ENCODE measurements around the gene SAP25. TPM values are rescaled to one million over a fixed set of nuclear protein-coding genes. Genes with fewer than 3 reads are reported as not detected.

SAP25 gene
- total RNA-seq, 4 donors from 2014 or later = 0.96 to 52.4 (median 2.7) TPM; not detected in 1

DNA sequence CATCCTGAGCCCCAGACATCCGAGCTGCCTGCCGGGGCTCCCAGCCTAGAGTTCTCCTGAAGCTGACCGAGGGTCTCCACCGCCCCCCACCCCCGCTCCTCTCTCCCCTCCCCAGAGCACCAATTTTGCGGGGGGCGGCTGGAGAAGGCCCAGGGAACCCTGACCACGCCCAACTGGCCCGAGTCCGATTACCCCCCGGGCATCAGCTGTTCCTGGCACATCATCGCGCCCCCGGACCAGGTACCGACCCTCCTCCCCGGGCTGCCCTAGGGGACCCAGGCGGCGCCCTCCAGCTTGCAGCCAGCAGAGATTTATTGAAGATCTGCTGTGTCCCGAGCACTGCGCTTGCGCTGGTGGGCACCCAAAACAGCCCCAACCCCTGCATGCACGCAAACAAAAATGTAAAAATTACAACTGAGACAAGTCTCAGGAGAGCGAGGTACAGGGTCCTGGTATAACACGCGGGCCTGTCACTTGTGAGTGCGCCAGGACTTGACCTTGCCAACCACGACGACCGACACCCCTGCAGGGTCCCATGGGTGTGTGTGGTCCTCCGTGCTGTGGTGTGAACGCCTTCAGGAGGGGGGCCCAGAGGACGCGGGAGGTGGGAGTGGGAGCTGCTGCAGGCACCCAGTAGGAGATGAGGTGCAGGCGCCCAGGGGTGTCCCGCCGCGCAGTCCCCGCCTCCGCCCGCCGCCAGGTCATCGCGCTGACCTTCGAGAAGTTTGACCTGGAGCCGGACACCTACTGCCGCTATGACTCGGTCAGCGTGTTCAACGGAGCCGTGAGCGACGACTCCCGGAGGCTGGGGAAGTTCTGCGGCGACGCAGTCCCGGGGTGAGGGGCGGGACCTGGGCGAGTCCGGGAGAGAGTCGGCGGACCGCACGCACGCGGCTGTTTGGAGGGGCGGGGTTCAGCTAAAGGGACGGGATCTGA, 31.5 kb upstream of the SAP25 start:
- Histone ChIP-seq H3K27ac (peak overlapping the region; percentile 77 to 92 (median 84)), H3K4me3 (peak overlapping the region; percentile 49 to 75 (median 65)), H3K36me3 (no peaks in the 10 kb centered on the region), H3K9me3 (no peaks in the 10 kb centered on the region), H3K4me1 (peaks cover 6 to 28% (median 25%) of the 10 kb centered on the region in 4 donors), H3K27me3 (no peaks in the 10 kb centered on the region)
- TF ChIP-seq, protein P1, sequence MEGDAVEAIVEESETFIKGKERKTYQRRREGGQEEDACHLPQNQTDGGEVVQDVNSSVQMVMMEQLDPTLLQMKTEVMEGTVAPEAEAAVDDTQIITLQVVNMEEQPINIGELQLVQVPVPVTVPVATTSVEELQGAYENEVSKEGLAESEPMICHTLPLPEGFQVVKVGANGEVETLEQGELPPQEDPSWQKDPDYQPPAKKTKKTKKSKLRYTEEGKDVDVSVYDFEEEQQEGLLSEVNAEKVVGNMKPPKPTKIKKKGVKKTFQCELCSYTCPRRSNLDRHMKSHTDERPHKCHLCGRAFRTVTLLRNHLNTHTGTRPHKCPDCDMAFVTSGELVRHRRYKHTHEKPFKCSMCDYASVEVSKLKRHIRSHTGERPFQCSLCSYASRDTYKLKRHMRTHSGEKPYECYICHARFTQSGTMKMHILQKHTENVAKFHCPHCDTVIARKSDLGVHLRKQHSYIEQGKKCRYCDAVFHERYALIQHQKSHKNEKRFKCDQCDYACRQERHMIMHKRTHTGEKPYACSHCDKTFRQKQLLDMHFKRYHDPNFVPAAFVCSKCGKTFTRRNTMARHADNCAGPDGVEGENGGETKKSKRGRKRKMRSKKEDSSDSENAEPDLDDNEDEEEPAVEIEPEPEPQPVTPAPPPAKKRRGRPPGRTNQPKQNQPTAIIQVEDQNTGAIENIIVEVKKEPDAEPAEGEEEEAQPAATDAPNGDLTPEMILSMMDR (IDR thresholded peaks at IDR 0.05) = no peak
- no peak for TF ChIP-seq EP300 (IDR thresholded peaks at IDR 0.05; ENCODE audit: low read depth)
- no peak for TF ChIP-seq POLR2A (IDR thresholded peaks at IDR 0.05)
- DNase-seq = peak; percentile 70
- in situ Hi-C loops (cut with MboI; ENCODE audit: low pct_ligation_motif_present in 1 of 4, low pct_unique_long_range_greater_than_20kb in 1 of 4, low sequenced_read_pairs in 3 of 4) = no loop called here
- WGBS, 2 donors (ENCODE audit: low coverage in 1 of 2) = 0 to 14% methylated on average over 2 to 68 of the region's 68 CpGs
- intact Hi-C loops (cut with DNase I; ENCODE audit: low total_unique reads) = no loop called here

- DNase-seq = peak; percentile 82
- Histone ChIP-seq H3K27ac (peak overlapping the region; percentile 77 to 92 (median 84)), H3K4me3 (peak overlapping the region; percentile 49 to 75 (median 65)), H3K9me3 (no peaks in the 10 kb centered on the region), H3K36me3 (no peaks in the 10 kb centered on the region), H3K27me3 (no peaks in the 10 kb centered on the region), H3K4me1 (peaks cover 6 to 28% (median 25%) of the 10 kb centered on the region in 4 donors)
- TF ChIP-seq, protein P1 (IDR thresholded peaks at IDR 0.05) = peak; percentile 37 to 55 (median 47)
- no peak for TF ChIP-seq EP300 (IDR thresholded peaks at IDR 0.05; ENCODE audit: low read depth)
- peak; percentile 25 for TF ChIP-seq POLR2A (IDR thresholded peaks at IDR 0.05)
- TF ChIP-seq POLR2AphosphoS5 (IDR thresholded peaks at IDR 0.05) = peak; percentile 46 to 72 (median 50)
- in situ Hi-C loops (cut with MboI; ENCODE audit: low pct_ligation_motif_present in 1 of 4, low pct_unique_long_range_greater_than_20kb in 1 of 4, low sequenced_read_pairs in 3 of 4) = no loop called here
- intact Hi-C loops (cut with DNase I; ENCODE audit: low total_unique reads) = no loop called here
- 2% methylated on average over 44 of the region's 70 CpGs; no CpG with 5 or more reads in 1 of the 2 donors for WGBS, 2 donors (ENCODE audit: low coverage in 1 of 2)
These were observed 30.6 kb upstream of the SAP25 start for GRCh38 chr7:100604028-100604975.

DNA sequence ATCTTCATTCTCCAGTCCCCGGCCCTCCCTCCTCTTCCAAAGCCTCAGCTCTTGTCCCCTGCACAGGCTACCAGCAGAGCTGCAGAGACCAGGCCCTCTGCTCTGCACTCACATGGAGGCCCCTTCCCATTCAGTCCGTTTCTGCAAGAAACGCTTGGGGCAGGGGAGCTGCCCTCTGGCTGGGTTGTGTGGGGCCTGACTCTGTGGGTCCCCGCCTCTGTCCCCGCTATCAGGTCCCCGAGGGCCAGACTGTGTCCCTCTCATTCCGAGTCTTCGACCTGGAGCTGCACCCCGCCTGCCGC, 30.0 kb upstream of the SAP25 start:
- H3K4me3 ChIP-seq = peak overlapping the region; percentile 49 to 75 (median 65)
- peak overlapping the region; percentile 77 to 92 (median 84) for H3K27ac ChIP-seq
- no peaks in the 10 kb centered on the region for H3K27me3 ChIP-seq
- no peaks in the 10 kb centered on the region for H3K36me3 ChIP-seq
- no peak for TF ChIP-seq POLR2AphosphoS5 (IDR thresholded peaks at IDR 0.05)
- no peak for TF ChIP-seq EP300 (IDR thresholded peaks at IDR 0.05; ENCODE audit: low read depth)
- no peak for TF ChIP-seq POLR2A (IDR thresholded peaks at IDR 0.05)
- TF ChIP-seq, protein P1 (IDR thresholded peaks at IDR 0.05) = no peak
- peaks cover 6 to 28% (median 25%) of the 10 kb centered on the region in 4 donors for H3K4me1 ChIP-seq
- intact Hi-C loops (cut with DNase I; ENCODE audit: low total_unique reads) = no loop called here
- no peak for DNase-seq
- 16 to 60% methylated on average over 1 to 10 of the region's 10 CpGs for WGBS, 2 donors (ENCODE audit: low coverage in 1 of 2)
- in situ Hi-C loops (cut with MboI; ENCODE audit: low pct_ligation_motif_present in 1 of 4, low pct_unique_long_range_greater_than_20kb in 1 of 4, low sequenced_read_pairs in 3 of 4) = no loop called here
- H3K9me3 ChIP-seq = no peaks in the 10 kb centered on the region

Measured in transverse colon (tissue), 4 donors.